Neutrophil (primary cell): Measurements from ENCODE around the gene SLC25A21.
"Not testable (repeated sequence)": the region's sequence is repeated elsewhere in the genome, so short reads cannot be mapped to it uniquely, and the experiment has no call there.

ENCODE experiments used
- H3K27ac ChIP-seq: fragments of 200-600 bp; sonication (generic); 2 replicates; pipeline ENCODE4 v1.5.1; 2016; ENCODE audit warnings: mild to moderate bottlenecking, moderate library complexity
- H3K27me3 ChIP-seq: fragments of 200-600 bp; sonication (generic); 2 replicates; pipeline ENCODE4 v1.6.0; 2016; ENCODE audit warnings: mild to moderate bottlenecking
- H3K36me3 ChIP-seq: fragments of 200-600 bp; sonication (generic); 2 replicates; pipeline ENCODE4 v1.5.1; 2017
- H3K4me1 ChIP-seq, 2 experiments: fragments of 200-600 bp in 1 of 2; sonication (generic) in 1 of 2; 1 replicate in 1 of 2; 2 replicates in 1 of 2; pipeline versions ENCODE4 v1.5.1 to v1.6.1; 2013 to 2016; ENCODE audit warnings: low read depth in 1 of 2, low read length in 1 of 2, mild to moderate bottlenecking in 1 of 2, moderate library complexity in 1 of 2; ENCODE audit not compliant: control insufficient read depth in 1 of 2, insufficient read depth in 1 of 2
- H3K4me3 ChIP-seq, 2 experiments: fragments of 200-600 bp in 1 of 2; sonication (generic) in 1 of 2; 1 replicate in 1 of 2; 2 replicates in 1 of 2; pipeline ENCODE4 v1.5.1; 2013 to 2016; ENCODE audit warnings: low read depth in 1 of 2, low read length in 1 of 2, mild to moderate bottlenecking in 1 of 2, moderate library complexity in 1 of 2
- H3K9me3 ChIP-seq: fragments of 200-600 bp; sonication (generic); 2 replicates; pipeline ENCODE4 v1.5.1; 2016
- CTCF ChIP-seq: fragments of 200-600 bp; sonication (generic); IDR thresholded peaks from 2 replicates; pipeline ENCODE4 v1.5.1; 2016; ENCODE audit warnings: antibody characterized with exemption

The SLC25A21 gene

GRCh38 chr14:36863271-36863670 is 309.1 kb downstream of the SLC25A21 start:
- Histone ChIP-seq H3K36me3 (no peaks in the 10 kb centered on the region), H3K27me3 (no peaks in the 10 kb centered on the region), H3K4me1 (no peaks in the 10 kb centered on the region), H3K4me3 (no peak overlapping the region), H3K27ac (no peak overlapping the region), H3K9me3 (no peaks in the 10 kb centered on the region)
- no peak for TF ChIP-seq CTCF

GRCh38 chr14:36862237-36862636 is 310.2 kb downstream of the SLC25A21 start:
- not testable (repeated sequence) for H3K4me3 ChIP-seq, H3K27ac ChIP-seq, H3K9me3 ChIP-seq, H3K27me3 ChIP-seq, H3K4me1 ChIP-seq, H3K36me3 ChIP-seq

GRCh38 chr14:36860831-36861230 is 311.6 kb downstream of the SLC25A21 start:
- H3K27ac ChIP-seq: no peak overlapping the region
- H3K4me1 ChIP-seq: no peaks in the 10 kb centered on the region
- H3K9me3 ChIP-seq: no peaks in the 10 kb centered on the region
- H3K36me3 ChIP-seq: no peaks in the 10 kb centered on the region
- no peaks in the 10 kb centered on the region for H3K27me3 ChIP-seq
- no peak overlapping the region for H3K4me3 ChIP-seq
- TF ChIP-seq CTCF: no peak

GRCh38 chr14:36859119-36859518 is 313.3 kb downstream of the SLC25A21 start:
- Histone ChIP-seq H3K27me3 (no peaks in the 10 kb centered on the region), H3K4me1 (no peaks in the 10 kb centered on the region), H3K27ac (no peak overlapping the region), H3K36me3 (no peaks in the 10 kb centered on the region), H3K9me3 (no peaks in the 10 kb centered on the region), H3K4me3 (no peak overlapping the region)
- TF ChIP-seq CTCF: no peak

GRCh38 chr14:36857842-36858445 is 314.5 kb downstream of the SLC25A21 start:
- Histone ChIP-seq H3K4me3 (no peak overlapping the region), H3K36me3 (no peaks in the 10 kb centered on the region), H3K27ac (no peak overlapping the region), H3K9me3 (no peaks in the 10 kb centered on the region), H3K27me3 (no peaks in the 10 kb centered on the region), H3K4me1 (no peaks in the 10 kb centered on the region)
- TF ChIP-seq CTCF: no peak

GRCh38 chr14:36857136-36857535 is 315.3 kb downstream of the SLC25A21 start:
- no peak for TF ChIP-seq CTCF
- no peaks in the 10 kb centered on the region for H3K27me3 ChIP-seq
- H3K27ac ChIP-seq: no peak overlapping the region
- no peaks in the 10 kb centered on the region for H3K4me1 ChIP-seq
- no peaks in the 10 kb centered on the region for H3K36me3 ChIP-seq
- no peaks in the 10 kb centered on the region for H3K9me3 ChIP-seq
- H3K4me3 ChIP-seq: no peak overlapping the region
